LHCN-M2 (cell line): ENCODE measurements around the gene ZNF292. TPM values are rescaled to one million over a fixed set of nuclear protein-coding genes. Genes with fewer than 3 reads are reported as not detected.

ENCODE experiments used
- DNase-seq: peaks from one replicate; pipeline ENCODE4 v3.0.0-alpha.2; 2012; ENCODE audit warnings: low read depth
- total RNA-seq: library from RNA; depleted of rRNA; stranded (reverse); fragments of >200 nt; gene quantifications from 2 replicates; pipeline ENCODE4 v1.2.3, GENCODE V29; 2014

The ZNF292 gene
- total RNA-seq, 1 experiment from 2014 or later: 16.9 TPM

- no peak for DNase-seq
Measured at GRCh38 chr6:87161299-87161698, 5.9 kb downstream of the ZNF292 start.

- no peak for DNase-seq
Measured at GRCh38 chr6:87164004-87164403, 8.6 kb downstream of the ZNF292 start.

GRCh38 chr6:87164506-87164905, 9.1 kb downstream of the ZNF292 start:
- no peak for DNase-seq

GRCh38 chr6:87165185-87165584, 9.8 kb downstream of the ZNF292 start:
- no peak for DNase-seq

- DNase-seq: no peak
Measured at GRCh38 chr6:87171938-87172633, 16.7 kb downstream of the ZNF292 start.

- no peak for DNase-seq
Measured at GRCh38 chr6:87174078-87174579, 18.8 kb downstream of the ZNF292 start.

- DNase-seq: no peak
Measured at GRCh38 chr6:87176493-87176892, 21.1 kb downstream of the ZNF292 start.

- DNase-seq: no peak
Measured at GRCh38 chr6:87180105-87180728, 24.9 kb downstream of the ZNF292 start.

- no peak for DNase-seq
Measured at GRCh38 chr6:87181903-87182302, 26.5 kb downstream of the ZNF292 start.

- DNase-seq: no peak
Measured at GRCh38 chr6:87182321-87182720, 27.0 kb downstream of the ZNF292 start.

- DNase-seq: no peak
Measured at GRCh38 chr6:87182940-87183339, 27.6 kb downstream of the ZNF292 start.

GRCh38 chr6:87183687-87184086, 28.3 kb downstream of the ZNF292 start:
- peak; percentile 66 for DNase-seq

- DNase-seq: no peak
Measured at GRCh38 chr6:87184762-87185250, 29.4 kb downstream of the ZNF292 start.

- no peak for DNase-seq
Measured at GRCh38 chr6:87196275-87196842, 41.0 kb downstream of the ZNF292 start.

GRCh38 chr6:87197547-87197946, 42.2 kb downstream of the ZNF292 start:
- no peak for DNase-seq

- DNase-seq: peak; percentile 5
Measured at GRCh38 chr6:87198022-87198810, 42.9 kb downstream of the ZNF292 start.

- no peak for DNase-seq
Measured at GRCh38 chr6:87199787-87200186, 44.4 kb downstream of the ZNF292 start.

GRCh38 chr6:87200469-87201175, 45.3 kb downstream of the ZNF292 start:
- peak; percentile 9 for DNase-seq

GRCh38 chr6:87203448-87204023, 48.2 kb downstream of the ZNF292 start:
- DNase-seq: no peak

GRCh38 chr6:87209812-87210211, 54.4 kb downstream of the ZNF292 start:
- DNase-seq: no peak

GRCh38 chr6:87210979-87211378, 55.6 kb downstream of the ZNF292 start:
- DNase-seq: peak; percentile 50
